Caco-2 (cell line): ENCODE data around the gene LTBP2. TPM values are rescaled to one million over a fixed set of nuclear protein-coding genes. Genes with fewer than 3 reads are reported as not detected.

Source experiments
- BruUV-seq: library from RNA; stranded (reverse); fragments of 400-500 nt; replicated peaks from 2 replicates; lab custom pipeline; 2021; lab: Mats Ljungman, UMichigan
- CTCF ChIA-PET: fragments of 300-600 bp; sonication (Branson Sonifier 250); formaldehyde crosslinking; loops from one replicate; lab custom pipeline; 2022; ENCODE audit warnings: antibody characterized with exemption; lab: Charles Lee
- POLR2A ChIA-PET: fragments of 300-600 bp; sonication (Branson Sonifier 250); formaldehyde crosslinking; loops from one replicate; lab custom pipeline; 2022; ENCODE audit warnings: antibody characterized with exemption; lab: Charles Lee
- DNase-seq, 2 experiments: peaks; one replicate each; pipeline versions ENCODE4 v3.0.0 to v3.0.0-alpha.2; 2020 to 2022
- H3K27me3 ChIP-seq: replicated peaks from 2 replicates; pipeline ENCODE4 v1.6.0; 2011; ENCODE audit warnings: low read length; ENCODE audit not compliant: control insufficient read depth, insufficient read depth
- H3K36me3 ChIP-seq: 2 replicates; pipeline ENCODE4 v1.5.1; 2011; ENCODE audit warnings: low read length; ENCODE audit not compliant: control insufficient read depth, insufficient read depth
- H3K4me1 ChIP-seq: fragments of 250-450 bp; sonication (Bioruptor Pico); 2 replicates; pipeline ENCODE4 v1.5.1; 2020; ENCODE audit warnings: mild to moderate bottlenecking
- H3K4me3 ChIP-seq: 2 replicates; pipeline ENCODE4 v1.5.1; 2011; ENCODE audit warnings: low read depth, mild to moderate bottlenecking, control low read depth, low read length
- H3K9me3 ChIP-seq: fragments of 250-450 bp; sonication (Bioruptor Pico); 2 replicates; pipeline ENCODE4 v1.5.1; 2020; ENCODE audit warnings: mild to moderate bottlenecking, moderate library complexity
- H3K27ac Mint-ChIP-seq: one replicate; pipeline ENCODE4 v1.8.0; 2022; ENCODE audit warnings: mixed read lengths; ENCODE audit not compliant: unreplicated experiment
- H3K27me3 Mint-ChIP-seq: one replicate; pipeline ENCODE4 v1.8.0; 2022; ENCODE audit warnings: mixed read lengths; ENCODE audit not compliant: insufficient read depth, unreplicated experiment
- H3K36me3 Mint-ChIP-seq: one replicate; pipeline ENCODE4 v1.8.0; 2022; ENCODE audit warnings: mild to moderate bottlenecking, mixed read lengths; ENCODE audit not compliant: insufficient read depth, unreplicated experiment
- H3K4me1 Mint-ChIP-seq: one replicate; pipeline ENCODE4 v1.8.0; 2022; ENCODE audit warnings: low read depth, mixed read lengths; ENCODE audit not compliant: unreplicated experiment
- H3K4me3 Mint-ChIP-seq: one replicate; pipeline ENCODE4 v1.8.0; 2022; ENCODE audit warnings: mild to moderate bottlenecking, moderate library complexity, mixed read lengths; ENCODE audit not compliant: unreplicated experiment
- H3K9me3 Mint-ChIP-seq: one replicate; pipeline ENCODE4 v1.8.0; 2022; ENCODE audit warnings: mixed read lengths; ENCODE audit not compliant: unreplicated experiment
- CTCF ChIP-seq, 2 experiments: fragments of 200-600 bp in 1 of 2; IDR thresholded peaks; 1 replicate in 1 of 2; 2 replicates in 1 of 2; pipeline versions ENCODE4 v1.5.1 to v1.8.0; 2011 to 2022; ENCODE audit warnings: antibody characterized with exemption in 1 of 2, control low read depth in 1 of 2, inconsistent platforms in 1 of 2, low read depth in 1 of 2, low read length in 1 of 2, mild to moderate bottlenecking in 1 of 2, moderate library complexity in 1 of 2; ENCODE audit not compliant: insufficient read depth in 1 of 2, severe bottlenecking in 1 of 2, unreplicated experiment in 1 of 2
- intact Hi-C: fragments of 100-400 bp; cut with micrococcal nuclease; formaldehyde crosslinking; loops from one replicate; pipeline ENCODE4 v1.10.0; 2022; ENCODE audit not compliant: unreplicated experiment
- total RNA-seq: library from RNA; stranded (reverse); gene quantifications from 2 replicates; pipeline ENCODE4 v1.2.3, GENCODE V29; 2022

LTBP2 gene
- total RNA-seq, 1 experiment from 2014 or later, result 0.86 TPM

GRCh38 chr14:74658535-74659131, 46.6 kb upstream of the LTBP2 start:
- H3K4me1 Mint-ChIP-seq, result no peaks in the 10 kb centered on the region
- BruUV-seq, result no TSS peak
- H3K9me3 Mint-ChIP-seq, result no peaks in the 10 kb centered on the region
- Histone ChIP-seq H3K4me3 (no peak overlapping the region), H3K4me1 (no peaks in the 10 kb centered on the region), H3K36me3 (no peaks in the 10 kb centered on the region; the same call in 1 of the 2 replicates), H3K27me3 (no peaks in the 10 kb centered on the region), H3K9me3 (no peaks in the 10 kb centered on the region)
- H3K36me3 Mint-ChIP-seq, result peaks cover 30% of the 10 kb centered on the region
- no peak overlapping the region for H3K4me3 Mint-ChIP-seq
- no peaks in the 10 kb centered on the region for H3K27me3 Mint-ChIP-seq
- ChIA-PET POLR2A (no interaction called here), CTCF (no interaction called here)
- intact Hi-C loops, result no loop called here
- TF ChIP-seq CTCF (IDR thresholded peaks at IDR 0.05; ENCODE audit: insufficient read depth in 1 of 2, low read depth in 1 of 2, low read length in 1 of 2, severe bottlenecking in 1 of 2, unreplicated experiment in 1 of 2), result no peak
- H3K27ac Mint-ChIP-seq, result no peak overlapping the region
- DNase-seq, result no peak

GRCh38 chr14:74656964-74657363, 44.9 kb upstream of the LTBP2 start:
- ChIA-PET POLR2A (no interaction called here), CTCF (no interaction called here)
- H3K4me1 ChIP-seq, result no peaks in the 10 kb centered on the region
- no peak overlapping the region for H3K27ac Mint-ChIP-seq
- no peaks in the 10 kb centered on the region for H3K9me3 ChIP-seq
- TF ChIP-seq CTCF (IDR thresholded peaks at IDR 0.05; ENCODE audit: insufficient read depth in 1 of 2, low read depth in 1 of 2, low read length in 1 of 2, severe bottlenecking in 1 of 2, unreplicated experiment in 1 of 2), result no peak
- no peak for DNase-seq
- no peaks in the 10 kb centered on the region for H3K27me3 Mint-ChIP-seq
- intact Hi-C loops, result no loop called here
- no peak overlapping the region for H3K4me3 Mint-ChIP-seq
- no peaks in the 10 kb centered on the region for H3K9me3 Mint-ChIP-seq
- H3K36me3 Mint-ChIP-seq, result peaks cover 19% of the 10 kb centered on the region
- H3K27me3 ChIP-seq, result no peaks in the 10 kb centered on the region
- no TSS peak for BruUV-seq
- no peaks in the 10 kb centered on the region for H3K36me3 ChIP-seq
- H3K4me1 Mint-ChIP-seq, result no peaks in the 10 kb centered on the region
- no peak overlapping the region for H3K4me3 ChIP-seq

GRCh38 chr14:74655599-74656395, 43.8 kb upstream of the LTBP2 start:
- no TSS peak for BruUV-seq
- no peaks in the 10 kb centered on the region for H3K27me3 ChIP-seq
- Mint-ChIP-seq H3K27ac (no peak overlapping the region), H3K27me3 (no peaks in the 10 kb centered on the region), H3K4me1 (no peaks in the 10 kb centered on the region), H3K9me3 (no peaks in the 10 kb centered on the region), H3K36me3 (peaks cover 16% of the 10 kb centered on the region), H3K4me3 (no peak overlapping the region)
- ChIA-PET POLR2A (no interaction called here), CTCF (interaction anchor here (1.8 kb wide), 1 partner anchor 47 kb away, joined by 8 read pairs; no protein-coding TSS in a partner anchor)
- H3K9me3 ChIP-seq, result no peaks in the 10 kb centered on the region
- no peak for DNase-seq
- TF ChIP-seq CTCF (IDR thresholded peaks at IDR 0.05; ENCODE audit: insufficient read depth in 1 of 2, low read depth in 1 of 2, low read length in 1 of 2, severe bottlenecking in 1 of 2, unreplicated experiment in 1 of 2), result no peak
- intact Hi-C loops, result no loop called here
- no peak overlapping the region for H3K4me3 ChIP-seq
- H3K4me1 ChIP-seq, result no peaks in the 10 kb centered on the region
- no peaks in the 10 kb centered on the region for H3K36me3 ChIP-seq
